Posterior cingulate gyrus (tissue), 11 donors: ENCODE measurements around the gene MADD.

Experiments
- DNase-seq, 10 donors: peaks; one replicate each; pipeline versions ENCODE4 v3.0.0 to v3.0.0-alpha.2; 2020 to 2021; ENCODE audit warnings: mixed read lengths in 3 of 10
- intact Hi-C: fragments of 100-400 bp; cut with DNase I; formaldehyde crosslinking; loops from one replicate; pipeline ENCODE4 v1.15.1; 2023

The MADD gene

DNA sequence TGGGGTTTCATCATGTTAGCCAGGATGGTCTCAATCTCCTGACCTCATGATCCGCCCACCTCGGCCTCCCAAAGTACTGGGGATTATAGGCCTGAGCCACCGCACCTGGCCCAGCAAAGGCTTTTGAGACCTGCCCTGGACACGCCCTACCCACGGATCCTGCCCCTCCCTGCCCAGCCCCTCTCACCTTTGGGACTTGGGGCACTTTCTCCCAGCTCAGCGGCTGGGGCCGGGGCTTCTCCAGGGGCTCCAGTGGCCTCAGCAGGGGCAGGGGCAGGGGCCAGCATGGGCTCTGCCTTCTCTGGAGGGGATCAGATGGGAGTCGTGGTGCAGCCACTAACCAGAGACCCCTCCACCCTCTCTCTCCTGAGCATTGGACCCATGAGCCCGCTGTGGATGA, 80.4 kb downstream of the MADD start:
- intact Hi-C loops, result loop anchor here (10.0 kb wide), 1 partner anchor 76 kb away; the partner anchor contains the start of gene MADD
- no peak for DNase-seq

- intact Hi-C loops, result loop anchor here (10.0 kb wide), 1 partner anchor 77 kb away; the partner anchor contains the start of gene MADD
- DNase-seq, result peak in 1 of 10 donors; percentile 83
Measured at GRCh38 chr11:47351156-47352126, 81.5 kb downstream of the MADD start.

DNA sequence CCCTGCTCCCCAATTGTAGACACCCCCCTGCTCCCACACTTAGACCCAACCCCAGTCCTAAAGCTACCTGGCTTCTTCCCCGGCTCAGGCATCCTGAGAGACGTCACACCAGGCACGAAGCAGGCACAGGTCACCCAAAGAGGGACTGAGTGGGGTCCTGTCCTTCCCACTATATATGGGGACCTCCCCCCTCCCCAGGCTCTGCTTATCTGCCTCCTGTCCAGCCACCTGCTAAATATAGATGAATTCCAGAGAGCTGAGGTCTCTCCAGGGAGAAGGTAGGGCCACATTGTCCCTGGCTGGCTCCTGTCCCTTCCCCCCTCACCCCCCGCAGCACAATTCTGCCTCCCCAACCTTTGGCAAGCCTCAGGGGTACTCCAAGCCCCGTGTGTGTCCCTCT, 82.6 kb downstream of the MADD start, which contains the start of gene MYBPC3:
Gene MYBPC3, minus strand, starts transcription at position 147 of the 400 bp plus-strand sequence. Its CDS starts 55 bp downstream, at position 92.
- no peak for DNase-seq
- intact Hi-C loops, result loop anchor here (10.0 kb wide), 1 partner anchor 78 kb away; the partner anchor contains the start of gene MADD

- intact Hi-C loops, result loop anchor here (2.0 to 10.0 kb wide), 2 partner anchors 79 to 169 kb away; partner anchors contain the start of gene MADD
- no peak for DNase-seq
Measured at GRCh38 chr11:47353978-47354774, 84.2 kb downstream of the MADD start.

GRCh38 chr11:47354913-47355282, 85.0 kb downstream of the MADD start:
- DNase-seq, result no peak

GRCh38 chr11:47355283-47356128, 85.6 kb downstream of the MADD start:
- intact Hi-C loops, result loop anchor here (1.0 to 10.0 kb wide), 3 partner anchors 81 to 178 kb away; partner anchors contain the start of gene MADD
- DNase-seq, result peak; percentile 82 to 99 (median 93)

More at GRCh38 chr11:47354913-47355282, 85.0 kb downstream of the MADD start:
- intact Hi-C loops, result loop anchor here (1.0 to 10.0 kb wide), 3 partner anchors 80 to 178 kb away; partner anchors contain the start of gene MADD

GRCh38 chr11:47356129-47356997, 86.4 kb downstream of the MADD start:
- intact Hi-C loops, result loop anchor here (10.0 kb wide), 1 partner anchor 82 kb away; the partner anchor contains the start of gene MADD
- peak in 3 of 10 donors; percentile 24 to 52 (median 44) for DNase-seq

DNA sequence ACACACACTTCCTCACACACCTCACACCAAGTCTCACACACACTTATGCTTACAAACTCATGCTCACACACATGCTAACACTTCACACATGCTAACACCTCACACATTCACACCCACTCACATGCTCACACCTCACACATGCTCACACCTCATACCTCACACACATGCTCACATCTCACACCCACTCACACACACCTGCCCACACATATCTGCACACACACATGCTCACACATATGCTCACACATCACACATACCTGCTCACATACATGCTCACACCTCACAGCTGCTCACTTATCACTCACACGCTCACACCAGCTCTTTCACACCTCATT, 87.0 kb downstream of the MADD start:
- intact Hi-C loops, result loop anchor here (10.0 kb wide), 1 partner anchor 82 kb away; the partner anchor contains the start of gene MADD
- peak in 1 of 10 donors; percentile 5 for DNase-seq

- peak in 2 of 10 donors; percentile 13 to 26 for DNase-seq
- intact Hi-C loops, result loop anchor here (10.0 kb wide), 1 partner anchor 83 kb away; the partner anchor contains the start of gene MADD
Measured at GRCh38 chr11:47357985-47358730, 88.2 kb downstream of the MADD start.

GRCh38 chr11:47358731-47359051, 88.8 kb downstream of the MADD start:
- intact Hi-C loops, result loop anchor here (10.0 kb wide), 1 partner anchor 84 kb away; the partner anchor contains the start of gene MADD
- peak in 3 of 10 donors; percentile 47 to 75 (median 51) for DNase-seq

DNA sequence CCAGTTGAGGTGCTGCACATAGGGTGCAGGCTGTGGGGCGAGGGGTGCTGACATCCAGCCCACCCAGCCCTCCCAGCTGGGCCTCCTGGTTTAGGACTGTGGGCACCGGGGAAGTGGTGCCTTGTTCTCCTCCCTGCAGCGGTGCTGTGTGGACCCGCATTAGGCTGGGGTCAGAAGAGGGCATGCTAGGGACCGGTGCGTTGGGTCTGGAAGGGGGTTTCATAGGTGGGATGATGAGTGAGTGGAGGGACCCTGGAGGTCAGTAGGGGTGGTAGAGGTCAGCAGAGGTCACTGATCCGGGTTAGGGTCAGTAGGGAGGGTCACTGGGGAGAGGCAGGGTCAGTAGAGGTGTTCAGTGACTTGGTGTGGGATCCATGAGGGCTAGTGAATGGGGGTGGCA, 89.2 kb downstream of the MADD start:
- DNase-seq, result peak in 3 of 10 donors; percentile 43 to 58 (median 55)
- intact Hi-C loops, result loop anchor here (10.0 kb wide), 1 partner anchor 84 kb away; the partner anchor contains the start of gene MADD

- peak in 3 of 10 donors; percentile 46 to 80 (median 73) for DNase-seq
- intact Hi-C loops, result loop anchor here (10.0 kb wide), 1 partner anchor 85 kb away; the partner anchor contains the start of gene MADD
Measured at GRCh38 chr11:47359586-47359985, 89.7 kb downstream of the MADD start.

GRCh38 chr11:47360341-47360740, 90.4 kb downstream of the MADD start:
- intact Hi-C loops, result no loop called here
- DNase-seq, result peak in 3 of 10 donors; percentile 45 to 50 (median 45)

- intact Hi-C loops, result no loop called here
- DNase-seq, result peak in 3 of 10 donors; percentile 36 to 63 (median 43)
Measured at GRCh38 chr11:47361419-47361818, 91.5 kb downstream of the MADD start.

- peak in 2 of 10 donors; percentile 5 to 9 for DNase-seq
- intact Hi-C loops, result no loop called here
Measured at GRCh38 chr11:47366020-47366490, 96.1 kb downstream of the MADD start.

GRCh38 chr11:47369676-47370075, 99.7 kb downstream of the MADD start:
- intact Hi-C loops, result loop anchor here (5.0 kb wide), 2 partner anchors 83 to 483 kb away; no protein-coding TSS in a partner anchor

GRCh38 chr11:47372422-47372821, 102.5 kb downstream of the MADD start:
- intact Hi-C loops, result loop anchor here (5.0 kb wide), 2 partner anchors 80 to 480 kb away; no protein-coding TSS in a partner anchor
- peak in 2 of 10 donors; percentile 7 to 33 for DNase-seq

More at GRCh38 chr11:47369676-47370075, 99.7 kb downstream of the MADD start:
- DNase-seq, result peak in 1 of 10 donors; percentile 2
